HepG2 (cell line): ENCODE measurements around the gene RAC3. TPM values are rescaled to one million over a fixed set of nuclear protein-coding genes. Genes with fewer than 3 reads are reported as not detected.

Source experiments
- ASH2L ChIP-seq: fragments of 300-600, 200-600 bp; sonication (generic); IDR thresholded peaks from 2 replicates; pipeline ENCODE4 v1.7.0; 2017; ENCODE audit warnings: low read depth, mild to moderate bottlenecking, moderate library complexity, mixed read lengths, low read length; ENCODE audit not compliant: insufficient read length
- ELF4 ChIP-seq: sonication (generic); formaldehyde crosslinking; IDR thresholded peaks from 2 replicates; pipeline ENCODE4 v1.5.0; 2020; ENCODE audit warnings: missing genetic modification reagents, mild to moderate bottlenecking, moderate library complexity, borderline replicate concordance
- HDAC2 ChIP-seq: sonication (generic); formaldehyde crosslinking; IDR thresholded peaks from 2 replicates; pipeline ENCODE4 v1.4.0; 2020; ENCODE audit warnings: missing genetic modification reagents
- KDM5A ChIP-seq: fragments of 200-600 bp; sonication (generic); IDR thresholded peaks from 2 replicates; pipeline ENCODE4 v1.7.0; 2018; ENCODE audit warnings: antibody characterized with exemption, mild to moderate bottlenecking, low read length, borderline replicate concordance
- MED1 ChIP-seq: sonication (generic); formaldehyde crosslinking; IDR thresholded peaks from 2 replicates; pipeline ENCODE4 v1.4.0; 2020; ENCODE audit warnings: missing genetic modification reagents
- NRL ChIP-seq: sonication (generic); formaldehyde crosslinking; IDR thresholded peaks from 2 replicates; pipeline ENCODE4 v1.5.0; 2020; ENCODE audit warnings: missing genetic modification reagents, mild to moderate bottlenecking, moderate library complexity, borderline replicate concordance
- PATZ1 ChIP-seq: sonication (generic); formaldehyde crosslinking; IDR thresholded peaks from 2 replicates; pipeline ENCODE4 v1.4.0; 2020; ENCODE audit warnings: missing genetic modification reagents
- SOX5 ChIP-seq: IDR thresholded peaks from 2 replicates; pipeline ENCODE4 v1.6.1; 2016; ENCODE audit warnings: borderline replicate concordance
- TARDBP ChIP-seq: sonication (generic); formaldehyde crosslinking; IDR thresholded peaks from 2 replicates; pipeline ENCODE4 v1.8.0; 2022; ENCODE audit warnings: mild to moderate bottlenecking, missing genetic modification reagents
- TFDP1 ChIP-seq: IDR thresholded peaks from 2 replicates; pipeline ENCODE4 v1.6.1; 2016; ENCODE audit warnings: missing compliant biosample characterization, missing genetic modification reagents, borderline replicate concordance
- THAP8 ChIP-seq: sonication (generic); formaldehyde crosslinking; IDR thresholded peaks from 2 replicates; pipeline ENCODE4 v1.5.1; 2020; ENCODE audit warnings: missing genetic modification reagents, mild to moderate bottlenecking, borderline replicate concordance
- ZBTB1 ChIP-seq: sonication (generic); formaldehyde crosslinking; IDR thresholded peaks from 2 replicates; pipeline ENCODE4 v1.4.0; 2020; ENCODE audit warnings: missing genetic modification reagents, borderline replicate concordance
- ZBTB49 ChIP-seq: sonication (generic); formaldehyde crosslinking; IDR thresholded peaks from 2 replicates; pipeline ENCODE4 v1.4.0; 2020; ENCODE audit warnings: missing genetic modification reagents, borderline replicate concordance
- ZBTB7B ChIP-seq: sonication (generic); formaldehyde crosslinking; IDR thresholded peaks from 2 replicates; pipeline ENCODE4 v1.4.0; 2020; ENCODE audit warnings: missing genetic modification reagents
- ZNF18 ChIP-seq: sonication (generic); formaldehyde crosslinking; IDR thresholded peaks from 2 replicates; pipeline ENCODE4 v1.8.0; 2022; ENCODE audit warnings: mild to moderate bottlenecking, missing genetic modification reagents; ENCODE audit not compliant: insufficient replicate concordance
- ZNF34 ChIP-seq: sonication (generic); formaldehyde crosslinking; IDR thresholded peaks from 2 replicates; pipeline ENCODE4 v1.4.0; 2020; ENCODE audit warnings: mild to moderate bottlenecking, missing genetic modification reagents, borderline replicate concordance
- ZNF414 ChIP-seq: sonication (generic); formaldehyde crosslinking; IDR thresholded peaks from 2 replicates; pipeline ENCODE4 v1.5.0; 2020; ENCODE audit warnings: missing genetic modification reagents
- ZNF451 ChIP-seq: sonication (generic); formaldehyde crosslinking; IDR thresholded peaks from 2 replicates; pipeline ENCODE4 v1.5.0; 2020; ENCODE audit warnings: mild to moderate bottlenecking, missing genetic modification reagents
- ZNF7 ChIP-seq: IDR thresholded peaks from 2 replicates; pipeline ENCODE4 v1.6.1; 2016; ENCODE audit warnings: missing biosample characterization, missing genetic modification reagents
- ZNF792 ChIP-seq: IDR thresholded peaks from 2 replicates; pipeline ENCODE4 v1.6.1; 2016
- ZNF850 ChIP-seq: sonication (generic); formaldehyde crosslinking; conservative IDR thresholded peaks from 2 replicates; pipeline ENCODE4 v1.9.0; 2021; ENCODE audit warnings: mild to moderate bottlenecking, missing genetic modification reagents
- polyA plus RNA-seq, 8 experiments: library from polyadenylated mRNA; depleted of rRNA in 3 of 8; stranded (reverse) in 7 of 8; unstranded in 1 of 8; fragments of >200 nt; fragmentation: Illumina TruSeq in 4 of 8; extraction: Trizol in 4 of 8; gene quantifications; 2 replicates each; pipeline versions ENCODE4 v1.2.1 to v1.2.3, GENCODE V29; 2011 to 2016; ENCODE audit warnings: low read depth in 4 of 8, missing spikeins in 1 of 8, mixed read lengths in 1 of 8; ENCODE audit not compliant: insufficient read depth in 1 of 8
- total RNA-seq, 5 experiments: library from RNA; depleted of rRNA; stranded (reverse); fragments of >200 nt; fragmentation: Illumina TruSeq; extraction: Trizol; gene quantifications; 2 replicates each; pipeline ENCODE4 v1.2.3, GENCODE V29; 2016; ENCODE audit warnings: low read depth in 1 of 5

RAC3 gene
- total and polyA plus RNA-seq, 2 of the 13 experiments (the other 11 are each of a cell fraction or from before 2014, with no cell fraction given) = 10.5 to 21.3 TPM

GRCh38 chr17:82076785-82077591 lies 45.5 kb downstream of the RAC3 start (continued):
- TF ChIP-seq ZBTB1 (CRISPR knock-in tag) = no peak
- peak; percentile 19 for TF ChIP-seq ZNF18 (CRISPR knock-in tag)
- TF ChIP-seq ZNF34 (CRISPR knock-in tag) = no peak
- 0 out of 2 replicates have a peak, but pooled peaks have one; percentile 15 for TF ChIP-seq NRL
- TF ChIP-seq MED1 = no peak
- no peak for TF ChIP-seq KDM5A
- no peak for TF ChIP-seq ZNF792 (CRISPR knock-in tag)
- TF ChIP-seq ZNF451 (CRISPR knock-in tag) = no peak
- TF ChIP-seq THAP8 (CRISPR knock-in tag) = 0 out of 2 replicates have a peak, but pooled peaks have one; percentile 28
- no peak for TF ChIP-seq TARDBP
- TF ChIP-seq ASH2L = no peak
- TF ChIP-seq ZBTB7B = peak; percentile 15; the same call in 1 of the 2 replicates
- TF ChIP-seq PATZ1 (CRISPR knock-in tag) = no peak
- TF ChIP-seq SOX5 (CRISPR knock-in tag) = no peak
- TF ChIP-seq TFDP1 = no peak
- TF ChIP-seq ZNF850 (CRISPR knock-in tag) = no peak
- no peak for TF ChIP-seq ZNF7 (CRISPR knock-in tag)
- TF ChIP-seq ZNF414 (CRISPR knock-in tag) = no peak
- no peak for TF ChIP-seq HDAC2 (CRISPR knock-in tag)
- TF ChIP-seq ZBTB49 = no peak
- TF ChIP-seq ELF4 (CRISPR knock-in tag) = no peak
